ENCODE results near the gene RCC1. TPM values are rescaled to one million over a fixed set of nuclear protein-coding genes. Genes with fewer than 3 reads are reported as not detected.

Gene RCC1
- polyA plus RNA-seq, 1 of the 3 experiments (the other 2 are of a cell fraction), result 61.0 TPM

- Histone ChIP-seq H3K9ac (no peak overlapping the region), H3F3A (replicated peaks; ENCODE audit: insufficient read depth) (peaks cover 63% of the 10 kb centered on the region), H3K4me3 (ENCODE audit: low read depth in 2 of 2, low read length in 1 of 2) (no peak overlapping the region), H2AFZ (ENCODE audit: low read depth) (no peak overlapping the region), H3K4me2 (no peak overlapping the region), H3K79me2 (ENCODE audit: insufficient read depth) (peaks cover 30% of the 10 kb centered on the region), H3K9me2 (no peaks in the 10 kb centered on the region), H3K4me1 (ENCODE audit: control insufficient read depth in 1 of 2, insufficient read depth in 2 of 2, low read depth in 1 of 2, low read length in 1 of 2) (peaks cover 11 to 13% of the 10 kb centered on the region in 2 experiments; a peak in 3 of 4 replicates), H3K36me3 (replicated peaks in 1 of 2; ENCODE audit: control insufficient read depth in 1 of 2, insufficient read depth in 2 of 2, low read length in 1 of 2) (peaks cover 27 to 45% of the 10 kb centered on the region in 2 experiments), H3K27me3 (ENCODE audit: insufficient read depth) (no peaks in the 10 kb centered on the region), H3K27ac (ENCODE audit: low read depth in 2 of 2, low read length in 1 of 2) (peak overlapping the region in 1 of 2 experiments; percentile 5; a peak in 1 of 4 replicates), H4K20me1 (ENCODE audit: insufficient read depth) (peaks cover 31% of the 10 kb centered on the region), H3K9me3 (no peaks in the 10 kb centered on the region)
- ChIA-PET CTCF (interaction anchor here (0.8 to 1.4 kb wide), 4 partner anchors 26 to 168 kb away, joined by 3 to 5 read pairs (median 3); no protein-coding TSS in a partner anchor), POLR2A (interaction anchor here (0.7 to 1.7 kb wide), 2 partner anchors 8 to 268 kb away, joined by 3 to 6 read pairs; no protein-coding TSS in a partner anchor)
- 82% methylated on average over 1 of the region's 1 CpG for WGBS (ENCODE audit: low lambda C conversion rate)
- TF ChIP-seq JUND (IDR thresholded peaks at IDR 0.05), result peak; percentile 4; the same call in 1 of the 2 replicates
- TF ChIP-seq POLR2AphosphoS5 (IDR thresholded peaks at IDR 0.05; ENCODE audit: low read depth, low read length), result peak; percentile 38; the same call in 1 of the 2 replicates
- TF ChIP-seq PBX3 (IDR thresholded peaks at IDR 0.05), result 0 out of 2 replicates have a peak, but pooled peaks have one; percentile 3
- TF ChIP-seq MEF2A (IDR thresholded peaks at IDR 0.05; ENCODE audit: borderline replicate concordance, low read depth), result no peak
- no peak for DNase-seq
These were observed 71.3 kb downstream of the RCC1 start for GRCh38 chr1:28577052-28577678.

GRCh38 chr1:28577738-28578536 is 72.1 kb downstream of the RCC1 start:
- ChIA-PET CTCF (interaction anchor here (1.0 to 1.4 kb wide), 4 partner anchors 11 to 329 kb away, joined by 3 to 5 read pairs (median 4); no protein-coding TSS in a partner anchor), POLR2A (interaction anchor here (1.7 kb wide), 1 partner anchor 8 kb away, joined by 6 read pairs; no protein-coding TSS in a partner anchor)
- peaks cover 66% of the 10 kb centered on the region for H3F3A ChIP-seq (replicated peaks; ENCODE audit: insufficient read depth)
- H3K9ac ChIP-seq, result no peak overlapping the region
- TF ChIP-seq NRF1 (IDR thresholded peaks at IDR 0.05; ENCODE audit: low read depth, low read length) (no peak), ELF1 (IDR thresholded peaks at IDR 0.05) (no peak), SIN3A (IDR thresholded peaks at IDR 0.05; ENCODE audit: borderline replicate concordance, low read depth, low read length) (peak; percentile 24; the same call in 1 of the 2 replicates)
- DNase-seq, result no peak
- no peak overlapping the region for H2AFZ ChIP-seq (ENCODE audit: low read depth)
- no peaks in the 10 kb centered on the region for H3K9me2 ChIP-seq
- H3K79me2 ChIP-seq (ENCODE audit: insufficient read depth), result peaks cover 30% of the 10 kb centered on the region
- H3K27ac ChIP-seq (ENCODE audit: low read depth in 2 of 2, low read length in 1 of 2), result no peak overlapping the region
- peaks cover 31% of the 10 kb centered on the region for H4K20me1 ChIP-seq (ENCODE audit: insufficient read depth)
- no peaks in the 10 kb centered on the region for H3K27me3 ChIP-seq (ENCODE audit: insufficient read depth)
- no peak overlapping the region for H3K4me3 ChIP-seq (ENCODE audit: low read depth in 2 of 2, low read length in 1 of 2)
- 87% methylated on average over 6 of the region's 6 CpGs for WGBS (ENCODE audit: low lambda C conversion rate)
- no peak overlapping the region for H3K4me2 ChIP-seq
- H3K4me1 ChIP-seq (ENCODE audit: control insufficient read depth in 1 of 2, insufficient read depth in 2 of 2, low read depth in 1 of 2, low read length in 1 of 2), result peaks cover 11 to 13% of the 10 kb centered on the region in 2 experiments; a peak in 3 of 4 replicates
- peaks cover 27 to 45% of the 10 kb centered on the region in 2 experiments for H3K36me3 ChIP-seq (replicated peaks in 1 of 2; ENCODE audit: control insufficient read depth in 1 of 2, insufficient read depth in 2 of 2, low read length in 1 of 2)
- no peaks in the 10 kb centered on the region for H3K9me3 ChIP-seq

Data from SK-N-SH (cell line).